Measurements from ENCODE around the gene TMEM72. TPM values are rescaled to one million over a fixed set of nuclear protein-coding genes. Genes with fewer than 3 reads are reported as not detected.

The TMEM72 gene
- total RNA-seq, 2 experiments from 2014 or later = not detected

- H3K4me1 Mint-ChIP-seq = peaks cover 31% of the 10 kb centered on the region
- intact Hi-C loops (cut with DNase I, micrococcal nuclease) = no loop called here
- no peak overlapping the region for H3K27ac Mint-ChIP-seq
- ChIA-PET POLR2A (no interaction called here), CTCF (interaction anchor here (0.7 to 2.0 kb wide), 5 partner anchors 9 to 1091 kb away, joined by 3 to 6 read pairs (median 3); no protein-coding TSS in a partner anchor)
- DNase-seq (no peak), ATAC-seq (peak; percentile 4)
- H3K9me3 Mint-ChIP-seq (ENCODE audit: low read depth) = no peaks in the 10 kb centered on the region
- H3K4me3 Mint-ChIP-seq = no peak overlapping the region
- no peaks in the 10 kb centered on the region for H3K27me3 Mint-ChIP-seq
- no peaks in the 10 kb centered on the region for H3K36me3 Mint-ChIP-seq (ENCODE audit: low read depth)
These were observed 55.1 kb downstream of the TMEM72 start for GRCh38 chr10:44966129-44966815.

GRCh38 chr10:44966816-44967509 is 55.8 kb downstream of the TMEM72 start:
- DNase-seq = no peak
- Mint-ChIP-seq H3K27ac (no peak overlapping the region), H3K9me3 (ENCODE audit: low read depth) (no peaks in the 10 kb centered on the region), H3K36me3 (ENCODE audit: low read depth) (no peaks in the 10 kb centered on the region), H3K4me3 (no peak overlapping the region), H3K4me1 (peaks cover 31% of the 10 kb centered on the region), H3K27me3 (no peaks in the 10 kb centered on the region)
- no peak for ATAC-seq
- intact Hi-C loops (cut with DNase I, micrococcal nuclease) = no loop called here
- ChIA-PET CTCF (interaction anchor here (0.7 to 2.0 kb wide), 4 partner anchors 9 to 1092 kb away, joined by 3 to 6 read pairs (median 3); no protein-coding TSS in a partner anchor), POLR2A (no interaction called here)

- intact Hi-C loops (cut with DNase I, micrococcal nuclease) = no loop called here
- ChIA-PET CTCF (interaction anchor here (0.8 to 1.2 kb wide), 3 partner anchors 21 to 38 kb away, joined by 3 to 6 read pairs (median 5); no protein-coding TSS in a partner anchor), POLR2A (no interaction called here)
- no peaks in the 10 kb centered on the region for H3K27me3 Mint-ChIP-seq
- DNase-seq (no peak), ATAC-seq (no peak)
- no peaks in the 10 kb centered on the region for H3K36me3 Mint-ChIP-seq (ENCODE audit: low read depth)
- H3K9me3 Mint-ChIP-seq (ENCODE audit: low read depth) = no peaks in the 10 kb centered on the region
- no peak overlapping the region for H3K27ac Mint-ChIP-seq
- H3K4me1 Mint-ChIP-seq = peaks cover 31% of the 10 kb centered on the region
- no peak overlapping the region for H3K4me3 Mint-ChIP-seq
These were observed 56.5 kb downstream of the TMEM72 start for GRCh38 chr10:44967616-44968015.

GRCh38 chr10:44968091-44968490 is 57.0 kb downstream of the TMEM72 start:
- intact Hi-C loops (cut with DNase I, micrococcal nuclease) = no loop called here
- ATAC-seq = peak; percentile 52
- Mint-ChIP-seq H3K36me3 (ENCODE audit: low read depth) (no peaks in the 10 kb centered on the region), H3K4me1 (peaks cover 31% of the 10 kb centered on the region), H3K4me3 (no peak overlapping the region), H3K27ac (no peak overlapping the region), H3K9me3 (ENCODE audit: low read depth) (no peaks in the 10 kb centered on the region), H3K27me3 (no peaks in the 10 kb centered on the region)
- peak; percentile 30 for DNase-seq
- ChIA-PET POLR2A (no interaction called here), CTCF (interaction anchor here (0.8 to 1.2 kb wide), 3 partner anchors 21 to 39 kb away, joined by 3 to 6 read pairs (median 5); no protein-coding TSS in a partner anchor)

- ChIA-PET POLR2A (interaction anchor here (0.6 kb wide), 1 partner anchor 26 kb away, joined by 17 read pairs; no protein-coding TSS in a partner anchor), CTCF (interaction anchor here (1.1 to 1.2 kb wide), 2 partner anchors 36 to 40 kb away, joined by 5 to 6 read pairs; no protein-coding TSS in a partner anchor)
- ATAC-seq (peak; percentile 45), DNase-seq (peak; percentile 45)
- Mint-ChIP-seq H3K9me3 (ENCODE audit: low read depth) (no peaks in the 10 kb centered on the region), H3K4me3 (no peak overlapping the region), H3K27me3 (no peaks in the 10 kb centered on the region), H3K4me1 (peaks cover 35% of the 10 kb centered on the region), H3K36me3 (ENCODE audit: low read depth) (no peaks in the 10 kb centered on the region), H3K27ac (peak overlapping the region; percentile 38)
- intact Hi-C loops (cut with DNase I, micrococcal nuclease) = no loop called here
These were observed 57.6 kb downstream of the TMEM72 start for GRCh38 chr10:44968500-44969400.

DNA sequence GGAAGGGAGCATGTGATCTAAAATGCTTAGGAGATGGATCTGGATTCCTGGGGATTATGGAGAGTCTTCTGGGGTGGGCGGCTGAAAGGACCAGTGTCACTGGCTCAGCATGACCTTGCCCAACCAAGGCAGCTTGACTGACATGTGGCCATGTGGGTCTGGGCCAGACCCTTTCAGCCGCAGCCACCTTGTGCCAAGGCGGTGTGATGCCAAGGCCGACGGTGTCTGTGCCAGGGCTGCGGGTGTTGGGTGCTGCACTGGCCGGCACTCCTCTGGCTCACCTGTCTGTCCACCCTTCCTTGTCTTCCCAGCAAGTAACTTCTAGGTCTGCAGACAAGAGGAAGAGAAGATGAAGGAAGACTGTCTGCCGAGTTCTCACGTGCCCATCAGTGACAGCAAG is 58.7 kb downstream of the TMEM72 start:
- ChIA-PET POLR2A (no interaction called here), CTCF (no interaction called here)
- DNase-seq = no peak
- Mint-ChIP-seq H3K36me3 (ENCODE audit: low read depth) (no peaks in the 10 kb centered on the region), H3K27me3 (no peaks in the 10 kb centered on the region), H3K9me3 (ENCODE audit: low read depth) (no peaks in the 10 kb centered on the region), H3K27ac (no peak overlapping the region), H3K4me3 (no peak overlapping the region), H3K4me1 (peaks cover 36% of the 10 kb centered on the region)
- ATAC-seq = no peak
- intact Hi-C loops (cut with DNase I, micrococcal nuclease) = no loop called here

DNA sequence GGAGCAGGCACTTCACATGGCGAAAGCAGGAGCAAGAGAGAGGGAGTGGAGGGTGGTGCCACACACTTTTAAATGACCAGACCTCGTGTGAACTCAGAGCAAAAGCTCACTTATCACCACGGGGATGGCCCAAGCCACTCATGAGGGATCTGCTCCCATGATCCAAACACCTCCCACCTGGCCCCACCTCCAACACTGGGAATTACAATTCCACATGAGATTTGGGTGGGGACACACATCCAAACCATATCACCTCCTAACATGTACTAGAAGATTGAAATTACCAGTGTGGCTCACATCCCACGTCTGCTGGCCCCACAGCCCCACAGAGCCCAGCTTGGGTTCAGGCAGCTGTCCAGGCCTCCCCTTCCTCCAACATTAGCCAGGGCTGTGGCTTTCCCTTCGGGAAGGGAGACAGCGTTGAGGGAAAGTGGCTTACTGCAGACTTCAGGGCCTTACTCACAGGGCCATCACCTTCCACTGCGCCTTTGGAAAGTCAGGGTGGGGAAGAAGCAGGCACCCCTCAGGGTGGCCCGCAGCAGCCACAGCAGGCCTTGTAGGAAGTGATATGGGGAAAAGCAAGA is 59.8 kb downstream of the TMEM72 start:
- Mint-ChIP-seq H3K36me3 (ENCODE audit: low read depth) (no peaks in the 10 kb centered on the region), H3K4me3 (no peak overlapping the region), H3K4me1 (peaks cover 32% of the 10 kb centered on the region), H3K9me3 (ENCODE audit: low read depth) (no peaks in the 10 kb centered on the region), H3K27me3 (no peaks in the 10 kb centered on the region), H3K27ac (no peak overlapping the region)
- ATAC-seq = no peak
- ChIA-PET POLR2A (no interaction called here), CTCF (no interaction called here)
- DNase-seq = no peak
- intact Hi-C loops (cut with DNase I, micrococcal nuclease) = no loop called here

- no peak overlapping the region for H3K4me3 Mint-ChIP-seq
- DNase-seq = no peak
- POLR2A ChIA-PET = no interaction called here
- no peaks in the 10 kb centered on the region for H3K9me3 Mint-ChIP-seq (ENCODE audit: low read depth)
- H3K36me3 Mint-ChIP-seq (ENCODE audit: low read depth) = no peaks in the 10 kb centered on the region
- ATAC-seq = no peak
- intact Hi-C loops (cut with DNase I, micrococcal nuclease) = no loop called here
- peaks cover 27% of the 10 kb centered on the region for H3K4me1 Mint-ChIP-seq
- CTCF ChIA-PET = no interaction called here
- H3K27ac Mint-ChIP-seq = no peak overlapping the region
- H3K27me3 Mint-ChIP-seq = no peaks in the 10 kb centered on the region
These were observed 60.3 kb downstream of the TMEM72 start for GRCh38 chr10:44971434-44971833.

DNA sequence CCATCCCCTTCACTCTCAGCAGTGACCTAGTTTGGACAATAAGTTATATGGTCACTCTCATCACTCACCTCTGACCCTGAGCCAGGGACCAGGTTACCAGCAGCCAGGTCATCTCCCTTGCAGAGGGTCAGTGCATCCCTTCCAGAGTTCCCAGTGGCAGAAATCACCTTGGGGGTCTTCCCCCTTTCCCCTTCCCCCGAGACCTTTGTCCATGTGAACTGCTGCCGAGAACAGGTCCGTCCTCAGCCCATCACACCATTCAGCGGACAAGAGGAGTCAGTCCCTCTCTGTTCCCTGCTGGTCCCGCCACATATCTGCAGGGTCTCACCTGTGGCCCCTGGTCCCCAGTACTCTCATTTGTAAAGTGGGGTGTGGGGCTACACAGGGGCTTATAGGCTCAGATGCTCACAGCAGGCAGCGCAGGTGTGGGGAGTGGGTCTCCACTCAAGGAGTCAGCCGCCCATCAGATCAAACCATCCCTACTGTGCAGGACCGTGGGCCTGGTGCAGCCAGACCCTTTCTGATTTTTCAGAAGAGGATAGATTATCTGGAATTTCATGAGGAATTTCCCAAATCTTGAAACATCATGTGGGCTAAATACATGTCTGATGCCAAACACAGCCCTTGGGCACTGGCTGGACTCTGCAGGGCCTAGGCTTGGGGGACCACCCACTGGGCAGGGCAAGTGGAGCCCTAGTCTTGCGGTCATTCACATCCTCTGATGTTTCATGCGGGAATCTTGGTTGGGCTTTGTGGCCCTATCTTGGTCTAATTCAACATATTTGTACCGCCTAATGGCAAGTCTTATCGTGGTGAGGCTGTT is 61.0 kb downstream of the TMEM72 start:
- H3K27ac Mint-ChIP-seq = no peak overlapping the region
- POLR2A ChIA-PET = no interaction called here
- no peak for DNase-seq
- no peaks in the 10 kb centered on the region for H3K36me3 Mint-ChIP-seq (ENCODE audit: low read depth)
- no peak overlapping the region for H3K4me3 Mint-ChIP-seq
- no peak for ATAC-seq
- H3K27me3 Mint-ChIP-seq = no peaks in the 10 kb centered on the region
- no peaks in the 10 kb centered on the region for H3K9me3 Mint-ChIP-seq (ENCODE audit: low read depth)
- CTCF ChIA-PET = interaction anchor here (2.6 kb wide), 1 partner anchor 39 kb away, joined by 17 read pairs; no protein-coding TSS in a partner anchor
- intact Hi-C loops (cut with DNase I, micrococcal nuclease) = no loop called here
- peaks cover 25% of the 10 kb centered on the region for H3K4me1 Mint-ChIP-seq

GRCh38 chr10:44972874-44973306 is 61.8 kb downstream of the TMEM72 start:
- Mint-ChIP-seq H3K4me1 (peaks cover 19% of the 10 kb centered on the region), H3K27me3 (no peaks in the 10 kb centered on the region), H3K36me3 (ENCODE audit: low read depth) (no peaks in the 10 kb centered on the region), H3K9me3 (ENCODE audit: low read depth) (no peaks in the 10 kb centered on the region), H3K27ac (no peak overlapping the region), H3K4me3 (no peak overlapping the region)
- intact Hi-C loops (cut with DNase I, micrococcal nuclease) = no loop called here
- ChIA-PET CTCF (interaction anchor here (0.5 to 2.6 kb wide), 2 partner anchors 40 to 52 kb away, joined by 3 to 17 read pairs; no protein-coding TSS in a partner anchor), POLR2A (no interaction called here)
- DNase-seq (no peak), ATAC-seq (no peak)

Measured in activated CD4-positive, alpha-beta T cell treated with anti-CD3 and anti-CD28 coated beads for 36 hours (primary cell).